HepG2 (cell line): ENCODE results near the gene SCARF1. TPM values are rescaled to one million over a fixed set of nuclear protein-coding genes. Genes with fewer than 3 reads are reported as not detected.

Source experiments
- ETV6 ChIP-seq: sonication (generic); formaldehyde crosslinking; conservative IDR thresholded peaks from 2 replicates; pipeline ENCODE4 v1.4.0; 2020; ENCODE audit warnings: missing genetic modification reagents
- HHEX ChIP-seq: IDR thresholded peaks from 2 replicates; pipeline ENCODE4 v1.6.1; 2016; ENCODE audit warnings: control low read depth
- HMG20A ChIP-seq: IDR thresholded peaks from 2 replicates; pipeline ENCODE4 v1.6.1; 2016; ENCODE audit warnings: borderline replicate concordance
- HNRNPH1 ChIP-seq: fragments of 200-400 bp; formaldehyde crosslinking; optimal IDR thresholded peaks from 2 replicates; pipeline ENCODE3; 2017; ENCODE audit warnings: mild to moderate bottlenecking, low read depth, low read length
- HNRNPUL1 ChIP-seq: fragments of 200-400 bp; formaldehyde crosslinking; IDR thresholded peaks from 2 replicates; pipeline ENCODE4 v1.6.1; 2017; ENCODE audit warnings: low read depth, mild to moderate bottlenecking, low read length, moderate library complexity
- HOXA7 ChIP-seq: sonication (generic); formaldehyde crosslinking; IDR thresholded peaks from 2 replicates; pipeline ENCODE4 v1.8.1; 2022; ENCODE audit warnings: mild to moderate bottlenecking, missing genetic modification reagents, moderate library complexity
- KDM4B ChIP-seq: sonication (generic); formaldehyde crosslinking; IDR thresholded peaks from 2 replicates; pipeline ENCODE4 v1.4.0; 2020; ENCODE audit warnings: missing genetic modification reagents
- KDM5A ChIP-seq: fragments of 200-600 bp; sonication (generic); IDR thresholded peaks from 2 replicates; pipeline ENCODE4 v1.7.0; 2018; ENCODE audit warnings: antibody characterized with exemption, mild to moderate bottlenecking, low read length, borderline replicate concordance
- KLF13 ChIP-seq: sonication (generic); formaldehyde crosslinking; IDR thresholded peaks from 2 replicates; pipeline ENCODE4 v1.4.0; 2020; ENCODE audit warnings: mild to moderate bottlenecking, missing genetic modification reagents
- NFRKB ChIP-seq: fragments of 450-650 bp; IDR thresholded peaks from 2 replicates; pipeline ENCODE4 v1.6.1; 2017
- PLRG1 ChIP-seq: fragments of 450-650 bp; conservative IDR thresholded peaks from 2 replicates; pipeline ENCODE4 v1.6.1; 2016
- POLR2AphosphoS5 ChIP-seq: IDR thresholded peaks from 2 replicates; pipeline ENCODE4 v1.6.1; 2012; ENCODE audit warnings: low read depth, low read length
- PRMT3 ChIP-seq: sonication (generic); formaldehyde crosslinking; IDR thresholded peaks from 2 replicates; pipeline ENCODE4 v1.8.1; 2022; ENCODE audit warnings: low read depth, mild to moderate bottlenecking, moderate library complexity, missing genetic modification reagents, borderline replicate concordance
- RNF2 ChIP-seq: fragments of 450-650 bp; conservative IDR thresholded peaks from 2 replicates; pipeline ENCODE4 v1.6.1; 2016; ENCODE audit warnings: low read depth
- SMC3 ChIP-seq: IDR thresholded peaks from 2 replicates; pipeline ENCODE4 v1.6.1; 2011; ENCODE audit warnings: low read length, improper control_type of control experiment
- SRSF1 ChIP-seq: fragments of 200-400 bp; formaldehyde crosslinking; optimal IDR thresholded peaks from 2 replicates; pipeline ENCODE3; 2017; ENCODE audit warnings: mild to moderate bottlenecking, low read depth, low read length, moderate library complexity
- SRSF4 ChIP-seq: fragments of 200-400 bp; formaldehyde crosslinking; IDR thresholded peaks from one replicate; pipeline ENCODE4 v1.6.1; 2018; ENCODE audit warnings: mild to moderate bottlenecking, low read depth, low read length, moderate library complexity; ENCODE audit not compliant: poor library complexity, severe bottlenecking
- TCF12 ChIP-seq, 2 experiments: fragments of 450-650 bp in 1 of 2; sonication (generic) in 1 of 2; formaldehyde crosslinking in 1 of 2; IDR thresholded peaks; 2 replicates each; pipeline versions ENCODE4 v1.6.1 to v1.8.0; 2017 to 2022; ENCODE audit warnings: antibody characterized with exemption in 1 of 2, mild to moderate bottlenecking in 1 of 2, missing genetic modification reagents in 1 of 2, moderate library complexity in 1 of 2
- TEAD3 ChIP-seq: optimal IDR thresholded peaks from 2 replicates; pipeline ENCODE3; 2016; ENCODE audit warnings: borderline replicate concordance
- ZFP36L1 ChIP-seq: sonication (generic); formaldehyde crosslinking; IDR thresholded peaks from 2 replicates; pipeline ENCODE4 v1.8.0; 2022; ENCODE audit warnings: mild to moderate bottlenecking, missing genetic modification reagents, moderate library complexity
- ZFY ChIP-seq: sonication (generic); formaldehyde crosslinking; IDR thresholded peaks from 2 replicates; pipeline ENCODE4 v1.4.0; 2020; ENCODE audit warnings: missing genetic modification reagents
- ZNF326 ChIP-seq: sonication (generic); formaldehyde crosslinking; IDR thresholded peaks from 2 replicates; pipeline ENCODE4 v1.4.0; 2020; ENCODE audit warnings: missing genetic modification reagents, borderline replicate concordance
- ZNF367 ChIP-seq: sonication (generic); formaldehyde crosslinking; IDR thresholded peaks from 2 replicates; pipeline ENCODE4 v1.4.0; 2020; ENCODE audit warnings: missing genetic modification reagents, borderline replicate concordance
- ZNF484 ChIP-seq: sonication (generic); formaldehyde crosslinking; IDR thresholded peaks from 2 replicates; pipeline ENCODE4 v1.5.1; 2020; ENCODE audit warnings: mild to moderate bottlenecking, low read depth, missing genetic modification reagents, borderline replicate concordance
- ZNF510 ChIP-seq: sonication (generic); formaldehyde crosslinking; IDR thresholded peaks from 2 replicates; pipeline ENCODE4 v1.4.0; 2020; ENCODE audit warnings: low read depth, mild to moderate bottlenecking, missing genetic modification reagents
- ZNF557 ChIP-seq: sonication (generic); formaldehyde crosslinking; IDR thresholded peaks from 2 replicates; pipeline ENCODE4 v1.4.0; 2020; ENCODE audit warnings: missing genetic modification reagents
- ZNF660 ChIP-seq: sonication (generic); formaldehyde crosslinking; IDR thresholded peaks from 2 replicates; pipeline ENCODE4 v1.5.1; 2020; ENCODE audit warnings: mild to moderate bottlenecking, low read depth, missing genetic modification reagents, borderline replicate concordance
- ZNF891 ChIP-seq: sonication (generic); formaldehyde crosslinking; IDR thresholded peaks from 2 replicates; pipeline ENCODE4 v1.5.0; 2020; ENCODE audit warnings: mild to moderate bottlenecking, missing genetic modification reagents
- polyA plus RNA-seq, 8 experiments: library from polyadenylated mRNA; depleted of rRNA in 3 of 8; stranded (reverse) in 7 of 8; unstranded in 1 of 8; fragments of >200 nt; fragmentation: Illumina TruSeq in 4 of 8; extraction: Trizol in 4 of 8; gene quantifications; 2 replicates each; pipeline versions ENCODE4 v1.2.1 to v1.2.3, GENCODE V29; 2011 to 2016; ENCODE audit warnings: low read depth in 4 of 8, missing spikeins in 1 of 8, mixed read lengths in 1 of 8; ENCODE audit not compliant: insufficient read depth in 1 of 8
- total RNA-seq, 5 experiments: library from RNA; depleted of rRNA; stranded (reverse); fragments of >200 nt; fragmentation: Illumina TruSeq; extraction: Trizol; gene quantifications; 2 replicates each; pipeline ENCODE4 v1.2.3, GENCODE V29; 2016; ENCODE audit warnings: low read depth in 1 of 5
- TF ChIP-seq, protein P1 (sequence below): sonication (generic); formaldehyde crosslinking; IDR thresholded peaks from 2 replicates; pipeline ENCODE4 v1.5.1; 2020; ENCODE audit warnings: missing genetic modification reagents, mild to moderate bottlenecking, borderline replicate concordance
- TF ChIP-seq, protein P2 (sequence below), 2 experiments: fragments of 450-650 bp in 1 of 2; sonication (generic) in 1 of 2; formaldehyde crosslinking; IDR thresholded peaks; 2 replicates each; pipeline versions ENCODE4 v1.5.0 to v1.8.0; 2020 to 2022; ENCODE audit warnings: mild to moderate bottlenecking in 1 of 2, missing genetic modification reagents in 1 of 2

SCARF1 gene
- total and polyA plus RNA-seq, 2 of the 13 experiments (the other 11 are each of a cell fraction or from before 2014, with no cell fraction given): 0.24 to 0.71 TPM

DNA sequence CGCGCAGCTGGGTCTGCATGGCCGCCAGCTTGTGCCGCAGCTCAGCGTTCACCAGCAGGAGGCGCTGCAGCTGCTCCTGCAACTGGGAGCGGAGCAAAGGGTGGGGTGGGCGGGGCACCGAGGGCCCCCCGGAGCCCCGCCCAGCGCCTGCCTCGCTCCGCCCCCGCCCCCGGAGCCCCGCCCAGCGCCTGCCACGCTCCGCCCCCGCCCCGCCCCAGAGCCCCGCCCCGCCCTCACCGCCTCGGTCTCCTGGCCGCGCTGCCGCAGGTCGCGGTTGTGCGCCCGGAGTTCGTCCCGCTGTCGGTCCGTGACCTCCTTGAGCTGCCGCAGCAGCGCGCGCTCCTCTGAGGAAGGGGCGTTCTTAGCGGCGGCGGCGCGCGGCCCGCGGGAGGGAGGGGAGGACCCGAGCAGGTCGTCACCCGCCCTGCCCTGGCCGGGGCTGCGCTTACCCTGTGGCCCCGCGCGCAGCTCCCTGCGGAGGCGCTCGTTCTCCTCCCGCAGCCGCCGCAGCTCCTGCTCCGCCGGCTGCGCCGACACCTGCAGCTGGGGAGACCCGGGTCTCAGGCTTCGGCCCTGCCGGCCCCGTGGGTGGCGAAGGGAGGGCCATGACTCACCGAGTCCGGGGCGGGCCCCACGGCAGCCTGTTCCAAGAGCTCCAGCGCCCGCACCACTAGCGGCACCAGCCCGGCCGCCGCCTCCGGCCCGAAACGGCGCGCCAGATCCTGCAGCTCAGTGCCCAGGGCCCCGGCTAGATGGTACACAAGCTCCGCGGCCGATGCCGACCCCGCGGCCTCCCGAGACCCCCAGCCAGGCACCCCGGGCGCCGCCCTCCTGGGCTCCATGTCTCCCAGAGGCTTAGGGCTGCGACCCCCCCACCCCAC is 3.7 kb upstream of the SCARF1 start (continued):
- TF ChIP-seq, protein P1, sequence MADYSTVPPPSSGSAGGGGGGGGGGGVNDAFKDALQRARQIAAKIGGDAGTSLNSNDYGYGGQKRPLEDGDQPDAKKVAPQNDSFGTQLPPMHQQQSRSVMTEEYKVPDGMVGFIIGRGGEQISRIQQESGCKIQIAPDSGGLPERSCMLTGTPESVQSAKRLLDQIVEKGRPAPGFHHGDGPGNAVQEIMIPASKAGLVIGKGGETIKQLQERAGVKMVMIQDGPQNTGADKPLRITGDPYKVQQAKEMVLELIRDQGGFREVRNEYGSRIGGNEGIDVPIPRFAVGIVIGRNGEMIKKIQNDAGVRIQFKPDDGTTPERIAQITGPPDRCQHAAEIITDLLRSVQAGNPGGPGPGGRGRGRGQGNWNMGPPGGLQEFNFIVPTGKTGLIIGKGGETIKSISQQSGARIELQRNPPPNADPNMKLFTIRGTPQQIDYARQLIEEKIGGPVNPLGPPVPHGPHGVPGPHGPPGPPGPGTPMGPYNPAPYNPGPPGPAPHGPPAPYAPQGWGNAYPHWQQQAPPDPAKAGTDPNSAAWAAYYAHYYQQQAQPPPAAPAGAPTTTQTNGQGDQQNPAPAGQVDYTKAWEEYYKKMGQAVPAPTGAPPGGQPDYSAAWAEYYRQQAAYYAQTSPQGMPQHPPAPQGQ (CRISPR knock-in tag): no peak
- TF ChIP-seq TEAD3 (CRISPR knock-in tag): peak; percentile 23
- TF ChIP-seq NFRKB: no peak
- TF ChIP-seq ZNF326 (CRISPR knock-in tag): no peak
- no peak for TF ChIP-seq HNRNPH1
- TF ChIP-seq HOXA7 (CRISPR knock-in tag): no peak
- 0 out of 2 replicates have a peak, but pooled peaks have one; percentile 27 for TF ChIP-seq ZNF510
- TF ChIP-seq PRMT3 (CRISPR knock-in tag): no peak
- TF ChIP-seq ZNF557 (CRISPR knock-in tag): no peak
- no peak for TF ChIP-seq SRSF4
- TF ChIP-seq ZNF891: no peak
- TF ChIP-seq SMC3: no peak
- no peak for TF ChIP-seq ZNF660 (CRISPR knock-in tag)
- TF ChIP-seq HNRNPUL1: no peak
- TF ChIP-seq KDM5A: no peak; the same call in 1 of the 2 replicates
- TF ChIP-seq, protein P2, sequence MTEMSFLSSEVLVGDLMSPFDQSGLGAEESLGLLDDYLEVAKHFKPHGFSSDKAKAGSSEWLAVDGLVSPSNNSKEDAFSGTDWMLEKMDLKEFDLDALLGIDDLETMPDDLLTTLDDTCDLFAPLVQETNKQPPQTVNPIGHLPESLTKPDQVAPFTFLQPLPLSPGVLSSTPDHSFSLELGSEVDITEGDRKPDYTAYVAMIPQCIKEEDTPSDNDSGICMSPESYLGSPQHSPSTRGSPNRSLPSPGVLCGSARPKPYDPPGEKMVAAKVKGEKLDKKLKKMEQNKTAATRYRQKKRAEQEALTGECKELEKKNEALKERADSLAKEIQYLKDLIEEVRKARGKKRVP (CRISPR knock-in tag; IDR thresholded peaks at IDR 0.05): peak in 1 of 2 experiments; percentile 29; a peak in 1 of 4 replicates
- TF ChIP-seq ETV6 (CRISPR knock-in tag): no peak
- no peak for TF ChIP-seq TCF12 (IDR thresholded peaks at IDR 0.05)
- no peak for TF ChIP-seq TCF12 (CRISPR knock-in tag; IDR thresholded peaks at IDR 0.05)
- TF ChIP-seq ZNF367 (CRISPR knock-in tag): peak; percentile 64; the same call in 1 of the 2 replicates
- TF ChIP-seq HHEX (CRISPR knock-in tag): no peak
- TF ChIP-seq KDM4B: no peak; the same call in 1 of the 2 replicates
- peak; percentile 62 for TF ChIP-seq ZFY (CRISPR knock-in tag)
- peak; percentile 85 for TF ChIP-seq POLR2AphosphoS5
- no peak for TF ChIP-seq HMG20A (CRISPR knock-in tag)
- TF ChIP-seq ZFP36L1: no peak
- no peak for TF ChIP-seq SRSF1
- TF ChIP-seq KLF13 (CRISPR knock-in tag): no peak
- no peak for TF ChIP-seq PLRG1
- TF ChIP-seq ZNF484: no peak
- TF ChIP-seq RNF2: no peak
